ENCODE measurements around the gene ZCCHC3.
"Not testable (repeated sequence)": the region's sequence is repeated elsewhere in the genome, so short reads cannot be mapped to it uniquely, and the experiment has no call there.

The ZCCHC3 gene

GRCh38 chr20:297098-297924, at the start of gene ZCCHC3:
Gene ZCCHC3 (plus strand): TSS chr20:297570. CDS start chr20:297587, 17 bp downstream.
- DNase-seq: peak; percentile 92

GRCh38 chr20:251354-251753, 46.0 kb upstream of the ZCCHC3 start:
- no peak for DNase-seq

- no peak for DNase-seq
Measured at GRCh38 chr20:252801-253200, 44.6 kb upstream of the ZCCHC3 start.

- not testable (repeated sequence) for DNase-seq
Measured at GRCh38 chr20:253447-253846, 43.9 kb upstream of the ZCCHC3 start.

GRCh38 chr20:257419-257818, 40.0 kb upstream of the ZCCHC3 start, which contains the start of gene DEFB132:
Gene DEFB132 (plus strand): TSS chr20:257724. CDS start chr20:257779, 55 bp downstream.
- DNase-seq: no peak

- no peak for DNase-seq
Measured at GRCh38 chr20:258269-258858, 39.0 kb upstream of the ZCCHC3 start.

- no peak for DNase-seq
Measured at GRCh38 chr20:258963-259362, 38.4 kb upstream of the ZCCHC3 start.

- no peak for DNase-seq
Measured at GRCh38 chr20:259981-260380, 37.4 kb upstream of the ZCCHC3 start.

- DNase-seq: no peak
Measured at GRCh38 chr20:263701-264100, 33.7 kb upstream of the ZCCHC3 start.

GRCh38 chr20:266596-267562, 30.5 kb upstream of the ZCCHC3 start:
- DNase-seq: peak; percentile 91

- DNase-seq: no peak
Measured at GRCh38 chr20:270517-270916, 26.9 kb upstream of the ZCCHC3 start.

- no peak for DNase-seq
Measured at GRCh38 chr20:271069-271468, 26.3 kb upstream of the ZCCHC3 start.

- DNase-seq: no peak
Measured at GRCh38 chr20:271528-271927, 25.8 kb upstream of the ZCCHC3 start.

GRCh38 chr20:272718-273117, 24.7 kb upstream of the ZCCHC3 start:
- DNase-seq: no peak

GRCh38 chr20:273884-274283, 23.5 kb upstream of the ZCCHC3 start:
- no peak for DNase-seq

- no peak for DNase-seq
Measured at GRCh38 chr20:275791-276190, 21.6 kb upstream of the ZCCHC3 start.

- DNase-seq: no peak
Measured at GRCh38 chr20:276620-277495, 20.5 kb upstream of the ZCCHC3 start.

- DNase-seq: no peak
Measured at GRCh38 chr20:277496-277781, 19.9 kb upstream of the ZCCHC3 start.

GRCh38 chr20:278181-278580, 19.2 kb upstream of the ZCCHC3 start:
- no peak for DNase-seq

- peak; percentile 75 for DNase-seq
Measured at GRCh38 chr20:278607-279571, 18.5 kb upstream of the ZCCHC3 start.

- no peak for DNase-seq
Measured at GRCh38 chr20:284172-284571, 13.2 kb upstream of the ZCCHC3 start.

Data from right hindlimb (tissue), 1 donor.